ENCODE measurements around the gene RASGRP3. TPM values are rescaled to one million over a fixed set of nuclear protein-coding genes. Genes with fewer than 3 reads are reported as not detected.

Gene RASGRP3
- total and polyA plus RNA-seq, 9 of the 15 experiments (the other 6 are each of a cell fraction or from before 2014, with no cell fraction given), result 0.18 to 1.7 (median 1.2) TPM

DNA sequence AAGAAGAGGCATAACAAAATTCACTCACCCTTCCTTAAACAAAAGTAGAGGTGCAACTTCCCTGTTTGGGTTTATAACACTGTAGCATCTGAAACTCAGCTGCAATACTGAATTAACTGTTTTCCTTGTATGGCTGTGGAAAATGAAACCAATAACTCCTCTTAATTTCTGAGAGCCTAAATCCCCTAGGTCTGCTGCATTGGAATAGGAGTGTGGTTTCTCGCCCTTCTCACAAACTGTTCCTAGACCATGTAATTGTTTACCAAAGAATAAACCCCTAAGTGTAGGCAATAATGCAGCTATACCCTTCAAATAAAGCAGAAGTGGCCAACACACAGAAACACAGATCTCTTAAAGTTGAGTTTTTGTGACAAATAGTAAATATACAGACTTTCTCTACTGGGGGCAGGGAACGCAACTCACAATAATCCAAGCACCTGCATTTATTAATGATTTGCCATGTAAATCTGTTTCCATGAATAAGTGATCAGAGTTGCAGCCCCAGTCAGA is 52.0 kb downstream of the RASGRP3 start:
- Histone ChIP-seq H3K36me3 (ENCODE audit: control insufficient read depth, insufficient read depth, low read length) (no peaks in the 10 kb centered on the region), H3K79me2 (ENCODE audit: control insufficient read depth, insufficient read depth, low read length) (no peaks in the 10 kb centered on the region), H3K4me3 (no peak overlapping the region), H3K27ac (ENCODE audit: extremely low read depth, low read depth, low read length) (no peak overlapping the region), H3K9me3 (replicated peaks; ENCODE audit: control insufficient read depth, insufficient read depth, low read depth, low read length) (no peaks in the 10 kb centered on the region), H3K27me3 (ENCODE audit: control insufficient read depth in 2 of 2, insufficient read depth in 2 of 2, low read length in 2 of 2) (peaks cover 4 to 11% of the 10 kb centered on the region in 2 experiments), H3K9me1 (ENCODE audit: control insufficient read depth, insufficient read depth, low read length) (no peaks in the 10 kb centered on the region), H4K20me1 (replicated peaks; ENCODE audit: control insufficient read depth, insufficient read depth, low read length) (no peaks in the 10 kb centered on the region), H3K4me2 (ENCODE audit: insufficient read depth, low read length) (no peak overlapping the region), H3K4me1 (replicated peaks in 1 of 2; ENCODE audit: control insufficient read depth in 2 of 2, insufficient read depth in 2 of 2, low read length in 2 of 2) (no peaks in the 10 kb centered on the region), H2AFZ (ENCODE audit: low read depth, low read length) (no peak overlapping the region), H3K9ac (ENCODE audit: insufficient read depth in 1 of 2, low read depth in 2 of 2, low read length in 2 of 2) (no peak overlapping the region)
- DNase-seq (ENCODE audit: extremely low read depth in 1 of 4, low spot score in 3 of 4) (no peak), ATAC-seq (no peak), FAIRE-seq (no peak)
- in situ Hi-C loops (cut with MboI), result no loop called here
- POLR2A ChIA-PET, result no interaction called here
- no TSS peak for BruUV-seq (replicated peaks)
- CTCF ChIA-PET (ENCODE audit: low intra/inter-chr PET ratio), result no interaction called here
- WGBS (ENCODE audit: insufficient coverage, low coverage, missing lambda C conversion rate), result 7% methylated on average over 2 of the region's 2 CpGs
- TF ChIP-seq TOE1 (IDR thresholded peaks at IDR 0.05; ENCODE audit: borderline replicate concordance) (no peak), TOE1 (CRISPR knock-in tag; IDR thresholded peaks at IDR 0.05; ENCODE audit: borderline replicate concordance, low read depth) (no peak), ZNF77 (CRISPR knock-in tag; IDR thresholded peaks at IDR 0.05) (no peak), ZNF699 (CRISPR knock-in tag; IDR thresholded peaks at IDR 0.05; ENCODE audit: insufficient replicate concordance) (no peak), ZNF75A (CRISPR knock-in tag; IDR thresholded peaks at IDR 0.05) (no peak), ZFP1 (CRISPR knock-in tag; IDR thresholded peaks at IDR 0.05) (no peak), SRSF3 (IDR thresholded peaks at IDR 0.05; ENCODE audit: insufficient read depth, low read length) (no peak), ZNF354B (CRISPR knock-in tag; IDR thresholded peaks at IDR 0.05) (no peak), XRCC3 (IDR thresholded peaks at IDR 0.05) (no peak), ELF2 (CRISPR knock-in tag; IDR thresholded peaks at IDR 0.05) (no peak), IRF2 (CRISPR knock-in tag; IDR thresholded peaks at IDR 0.05) (no peak)
- TF ChIP-seq, protein P1, sequence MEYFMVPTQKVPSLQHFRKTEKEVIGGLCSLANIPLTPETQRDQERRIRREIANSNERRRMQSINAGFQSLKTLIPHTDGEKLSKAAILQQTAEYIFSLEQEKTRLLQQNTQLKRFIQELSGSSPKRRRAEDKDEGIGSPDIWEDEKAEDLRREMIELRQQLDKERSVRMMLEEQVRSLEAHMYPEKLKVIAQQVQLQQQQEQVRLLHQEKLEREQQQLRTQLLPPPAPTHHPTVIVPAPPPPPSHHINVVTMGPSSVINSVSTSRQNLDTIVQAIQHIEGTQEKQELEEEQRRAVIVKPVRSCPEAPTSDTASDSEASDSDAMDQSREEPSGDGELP (CRISPR knock-in tag; IDR thresholded peaks at IDR 0.05; ENCODE audit: borderline replicate concordance), result no peak
- TF ChIP-seq, protein P2, sequence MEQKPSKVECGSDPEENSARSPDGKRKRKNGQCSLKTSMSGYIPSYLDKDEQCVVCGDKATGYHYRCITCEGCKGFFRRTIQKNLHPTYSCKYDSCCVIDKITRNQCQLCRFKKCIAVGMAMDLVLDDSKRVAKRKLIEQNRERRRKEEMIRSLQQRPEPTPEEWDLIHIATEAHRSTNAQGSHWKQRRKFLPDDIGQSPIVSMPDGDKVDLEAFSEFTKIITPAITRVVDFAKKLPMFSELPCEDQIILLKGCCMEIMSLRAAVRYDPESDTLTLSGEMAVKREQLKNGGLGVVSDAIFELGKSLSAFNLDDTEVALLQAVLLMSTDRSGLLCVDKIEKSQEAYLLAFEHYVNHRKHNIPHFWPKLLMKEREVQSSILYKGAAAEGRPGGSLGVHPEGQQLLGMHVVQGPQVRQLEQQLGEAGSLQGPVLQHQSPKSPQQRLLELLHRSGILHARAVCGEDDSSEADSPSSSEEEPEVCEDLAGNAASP (IDR thresholded peaks at IDR 0.05), result no peak
- intact Hi-C loops (cut with micrococcal nuclease), result no loop called here

All from K562 (cell line).